ENCODE data around the gene SPRR2F.

GRCh38 chr1:153125536-153125935, 12.2 kb upstream of the SPRR2F start:
- no peak for TF ChIP-seq CTCF (IDR thresholded peaks at IDR 0.05; ENCODE audit: insufficient read depth, low read depth, low read length)
- no peak for TF ChIP-seq EZH2 (IDR thresholded peaks at IDR 0.05; ENCODE audit: insufficient read depth, low read length)

Measured in astrocyte (in vitro differentiated cells and primary cell).